Tibial nerve (tissue), 3 donors: ENCODE results near the gene PSMD8.

Experiments used
- CTCF ChIP-seq, 5 experiments: fragments of 200-600 bp in 3 of 5; fragments of 450-650 bp in 2 of 5; sonication (generic) in 3 of 5; IDR thresholded peaks; one replicate each; pipeline ENCODE4 v1.5.1; 2016 to 2019; ENCODE audit warnings: antibody characterized with exemption in 5 of 5, mild to moderate bottlenecking in 3 of 5, moderate library complexity in 2 of 5
- POLR2A ChIP-seq, 2 donors: fragments of 450-650 bp; IDR thresholded peaks; one replicate each; pipeline ENCODE4 v1.6.1; 2017; ENCODE audit warnings: antibody characterized with exemption in 2 of 2, mild to moderate bottlenecking in 2 of 2, moderate library complexity in 2 of 2

GRCh38 chr19:38399081-38399480 is 24.7 kb downstream of the PSMD8 start:
- TF ChIP-seq CTCF (IDR thresholded peaks at IDR 0.05) (no peak), POLR2A (IDR thresholded peaks at IDR 0.05) (no peak)
